Renal cortex interstitium (tissue), 11 donors: Measurements from ENCODE around the gene PALLD. TPM values are rescaled to one million over a fixed set of nuclear protein-coding genes. Genes with fewer than 3 reads are reported as not detected.

Experiments
- DNase-seq, 11 donors: peaks; one replicate each; pipeline ENCODE4 v3.0.0-alpha.2; 2013; ENCODE audit warnings: low read depth in 9 of 11, low spot score in 4 of 11; ENCODE audit errors: extremely low read depth in 1 of 11
- polyA plus RNA-seq, 3 donors: library from polyadenylated mRNA; unstranded; fragments of 120-200 nt; gene quantifications; one replicate each; pipeline ENCODE4 v1.2.1, GENCODE V29; 2013; ENCODE audit not compliant: insufficient read length in 3 of 3

Gene PALLD
- polyA plus RNA-seq, 3 donors: 182 to 194 (median 191) TPM

DNA sequence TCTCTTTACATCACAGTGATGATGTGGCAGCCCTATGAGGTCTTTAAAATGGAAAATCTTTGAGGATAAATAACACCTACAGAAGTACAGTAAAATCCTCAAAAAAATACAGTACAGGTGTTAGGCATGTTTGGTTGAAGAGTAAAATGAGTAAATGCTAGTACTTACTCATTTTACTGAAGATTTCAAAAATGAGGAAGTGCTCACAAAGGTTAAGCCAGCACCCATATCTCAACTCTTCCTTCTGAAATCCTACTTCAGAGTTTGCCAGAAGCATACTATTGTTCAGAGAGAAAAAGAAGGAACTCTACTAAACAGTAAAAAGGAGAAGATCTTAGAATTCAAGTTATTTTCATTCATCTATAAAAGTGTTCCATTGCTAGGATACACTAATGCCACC lies 382.3 kb downstream of the PALLD start:
- no peak for DNase-seq

DNA sequence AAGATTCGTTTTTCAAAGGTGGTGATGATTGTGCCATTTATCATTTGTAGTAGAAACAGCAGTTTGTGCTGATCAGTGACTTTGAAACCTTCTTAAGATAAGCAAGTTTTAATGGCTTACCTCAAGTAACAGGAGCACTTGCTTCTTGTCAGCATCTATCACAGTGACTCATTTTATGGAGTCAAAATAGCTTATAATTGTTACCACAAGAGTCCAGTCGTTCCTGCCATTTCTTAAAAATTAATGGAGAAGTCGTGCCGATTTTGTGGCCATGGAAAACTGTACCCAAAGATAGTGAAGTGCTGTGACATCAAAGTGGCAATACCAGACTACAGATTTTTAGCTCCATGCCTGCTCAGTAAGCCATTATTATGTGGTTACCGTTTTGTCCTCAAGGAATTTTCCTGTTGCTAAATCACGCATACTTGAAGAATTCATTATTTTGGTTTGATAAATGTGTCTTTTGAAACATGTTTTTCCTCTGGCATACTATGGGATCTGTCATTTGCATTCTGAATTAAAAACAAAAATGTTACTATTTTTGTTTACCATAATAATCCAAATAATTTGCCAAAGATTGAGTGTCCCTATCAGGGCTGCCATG lies 383.3 kb downstream of the PALLD start:
- no peak for DNase-seq

DNA sequence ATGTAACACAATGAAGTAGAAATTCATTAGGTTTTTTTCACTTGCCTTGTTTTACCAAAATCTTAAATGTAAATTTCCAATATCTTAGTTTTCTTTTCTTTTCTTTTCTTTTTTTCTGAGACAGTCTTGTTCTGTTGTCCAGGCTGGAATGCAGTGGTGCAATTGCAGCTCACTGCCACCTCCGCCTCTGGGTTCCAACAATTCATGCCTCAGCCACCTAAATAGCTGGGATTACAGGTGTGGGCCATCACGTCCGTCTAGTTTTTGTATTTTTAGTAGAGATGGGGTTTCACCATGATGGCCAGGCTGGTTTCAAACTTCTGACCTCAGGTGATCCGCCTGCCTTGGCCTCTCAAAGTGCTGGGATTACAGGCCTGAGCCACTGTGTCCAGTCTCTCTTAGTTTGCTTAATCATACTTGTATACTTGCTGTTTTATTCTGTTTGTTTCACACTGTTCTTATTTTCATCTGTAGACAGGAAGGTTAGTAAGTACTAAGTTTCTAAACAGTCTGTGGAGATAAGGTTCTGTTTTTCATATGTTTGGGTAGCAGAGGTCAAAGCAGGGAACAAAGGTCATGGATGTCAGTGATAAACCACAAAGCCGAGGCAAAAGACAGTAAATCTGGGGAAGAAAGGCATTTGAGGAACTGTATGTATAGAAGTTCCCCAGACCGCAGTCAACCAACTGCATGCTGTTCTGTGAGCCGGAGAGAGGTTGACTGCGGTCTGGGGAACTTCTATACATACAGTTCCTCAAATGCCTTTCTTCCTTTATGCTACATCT lies 384.2 kb downstream of the PALLD start:
- DNase-seq: no peak

DNA sequence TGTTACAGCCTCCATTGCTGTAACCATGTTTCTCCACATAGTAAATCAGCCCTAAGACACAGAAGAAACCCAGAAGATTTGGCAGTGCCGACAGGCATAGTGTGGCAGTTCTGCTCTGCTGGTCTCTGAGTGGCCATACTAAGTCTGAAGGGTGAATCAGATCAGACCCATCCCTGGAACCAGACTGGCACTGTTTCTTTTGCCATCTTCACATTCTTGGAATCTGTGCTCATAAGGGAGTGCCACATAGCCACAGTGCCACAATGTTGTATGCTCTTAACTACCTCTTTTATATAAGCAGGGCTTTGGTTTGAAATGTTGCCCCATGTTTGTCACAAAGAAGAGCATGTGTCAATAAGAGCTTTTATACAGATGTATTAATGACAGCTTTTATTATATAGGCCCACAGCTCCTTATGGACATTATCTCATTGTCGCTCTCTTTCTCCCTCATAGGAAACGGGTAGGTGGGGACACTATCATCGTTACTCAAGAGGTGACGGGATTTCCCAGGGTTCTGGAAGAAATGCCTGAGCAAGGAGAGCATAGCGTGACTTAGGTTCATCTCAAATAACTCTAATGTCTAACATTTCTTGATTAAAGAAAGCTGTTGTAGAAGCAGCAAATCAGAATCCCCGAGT lies 385.0 kb downstream of the PALLD start:
- no peak for DNase-seq

DNA sequence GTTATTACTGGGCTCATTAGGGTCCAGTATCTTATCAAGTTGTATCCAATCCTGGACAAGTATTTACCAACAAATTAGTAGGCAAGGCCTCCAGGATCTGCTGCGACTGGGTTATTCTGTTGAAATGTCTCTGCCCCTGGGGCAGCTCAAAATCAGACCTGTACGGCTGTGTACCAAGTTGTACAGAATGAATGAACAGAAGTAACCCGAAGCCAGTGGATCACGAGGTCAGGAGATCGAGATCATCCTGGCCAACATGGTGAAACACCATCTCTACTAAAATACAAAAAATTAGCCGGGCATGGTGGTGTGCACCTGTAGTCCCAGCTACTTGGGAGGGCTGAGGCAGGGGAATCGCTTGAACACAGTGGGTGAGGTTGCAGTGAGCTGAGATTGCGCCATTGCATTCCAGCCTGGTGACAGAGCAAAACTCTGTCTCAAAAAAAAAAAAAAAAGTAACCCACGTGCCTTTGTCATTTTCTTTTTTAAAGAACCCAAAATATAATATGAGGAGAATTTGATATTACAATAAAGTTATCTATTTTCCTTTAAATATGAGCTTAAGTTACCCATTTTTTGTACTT lies 385.9 kb downstream of the PALLD start:
- no peak for DNase-seq

DNA sequence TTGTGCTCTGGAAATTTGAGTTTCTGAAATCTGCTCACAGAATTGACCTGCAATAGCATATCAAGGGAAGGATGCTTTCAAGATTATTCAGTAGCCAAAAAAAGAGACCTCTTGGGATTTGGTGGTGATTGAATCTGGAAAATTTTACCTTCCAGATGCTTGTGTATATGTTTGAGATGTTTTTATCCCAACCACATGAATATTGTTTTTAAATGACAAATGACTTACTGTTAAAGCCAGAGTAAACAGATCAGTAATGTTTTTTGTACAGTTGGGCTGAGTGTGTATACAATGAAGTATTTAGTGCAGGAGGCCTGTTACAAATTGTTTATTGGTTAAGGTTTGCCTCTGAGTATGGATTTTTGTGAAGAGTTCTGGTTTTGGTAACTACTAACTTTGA lies 386.7 kb downstream of the PALLD start:
- DNase-seq: no peak

DNA sequence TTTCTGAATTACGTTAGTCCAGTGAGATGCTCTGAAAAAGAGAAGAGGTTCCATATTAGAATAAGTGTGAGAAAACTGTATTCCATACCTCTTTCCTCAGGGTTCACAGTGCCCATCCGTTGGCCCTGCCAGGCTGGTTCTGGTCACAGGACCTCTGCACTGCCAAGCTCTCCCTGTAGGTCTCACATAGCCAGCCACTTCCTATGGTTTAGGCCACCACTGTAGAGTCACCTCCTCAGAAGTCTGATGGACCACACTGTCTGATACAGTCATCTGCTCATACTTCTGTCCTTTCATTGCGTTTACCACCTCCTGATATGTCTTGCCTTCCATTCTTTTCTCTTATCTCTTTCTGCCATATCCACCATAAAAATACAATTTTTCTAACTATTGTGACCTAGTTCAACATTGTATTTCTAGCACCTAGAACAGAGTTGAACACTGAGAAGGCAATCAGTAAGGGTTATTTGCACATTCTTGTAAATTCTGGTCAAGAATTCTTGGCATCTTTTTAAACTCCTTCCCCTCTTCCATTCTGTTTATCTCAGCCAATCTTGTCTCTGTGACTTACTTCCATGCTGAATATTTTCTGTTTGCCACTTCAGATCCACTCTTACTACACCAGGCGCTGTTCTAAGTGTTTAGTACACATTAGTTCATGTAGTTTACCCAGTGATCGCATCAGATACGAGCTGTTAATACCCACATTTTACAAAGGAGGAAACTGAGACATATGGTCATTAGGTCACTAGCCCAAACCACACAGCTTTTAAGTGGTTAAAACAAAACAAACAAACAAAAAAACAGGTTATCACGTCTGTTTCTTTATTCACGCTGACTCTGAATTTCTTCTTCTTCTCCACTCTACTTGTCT lies 387.6 kb downstream of the PALLD start:
- no peak for DNase-seq

DNA sequence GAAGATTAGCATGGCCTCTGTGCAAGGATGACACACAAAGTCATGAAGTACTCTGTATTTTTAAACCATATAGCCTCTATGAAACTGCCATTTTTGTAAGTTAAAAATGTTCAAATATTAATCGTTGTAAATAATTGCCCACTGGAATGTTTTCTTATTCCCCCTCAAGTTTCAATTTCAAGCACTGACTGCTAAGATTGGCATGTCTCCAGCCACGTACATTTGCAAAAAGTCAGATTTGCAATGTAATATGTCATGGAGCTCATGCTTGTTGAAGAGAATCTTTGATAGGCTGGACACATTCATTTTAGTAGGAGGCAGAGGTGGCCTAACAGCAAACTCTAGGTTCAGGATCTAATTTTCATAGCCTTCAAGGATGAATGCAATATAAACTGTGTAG lies 388.5 kb downstream of the PALLD start:
- DNase-seq: no peak

DNA sequence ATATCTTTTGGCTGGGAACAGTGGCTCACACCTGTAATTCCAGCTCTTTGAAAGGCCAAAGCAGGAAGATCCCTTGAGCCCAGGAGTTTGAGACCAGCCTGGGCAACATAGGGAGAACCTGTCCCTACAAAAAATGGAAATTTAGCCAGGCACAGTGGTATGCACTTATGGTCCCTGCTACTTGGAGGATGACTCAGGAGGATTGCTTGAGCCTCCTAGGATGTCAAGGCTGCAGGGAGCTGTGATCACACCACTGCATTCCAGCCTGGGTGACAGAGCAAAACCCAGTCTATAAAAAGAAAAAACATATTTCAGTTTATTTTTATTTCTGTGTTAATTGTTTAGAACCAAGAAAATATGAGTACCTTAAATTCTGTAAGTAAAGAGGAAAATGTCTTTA lies 389.5 kb downstream of the PALLD start:
- no peak for DNase-seq

DNA sequence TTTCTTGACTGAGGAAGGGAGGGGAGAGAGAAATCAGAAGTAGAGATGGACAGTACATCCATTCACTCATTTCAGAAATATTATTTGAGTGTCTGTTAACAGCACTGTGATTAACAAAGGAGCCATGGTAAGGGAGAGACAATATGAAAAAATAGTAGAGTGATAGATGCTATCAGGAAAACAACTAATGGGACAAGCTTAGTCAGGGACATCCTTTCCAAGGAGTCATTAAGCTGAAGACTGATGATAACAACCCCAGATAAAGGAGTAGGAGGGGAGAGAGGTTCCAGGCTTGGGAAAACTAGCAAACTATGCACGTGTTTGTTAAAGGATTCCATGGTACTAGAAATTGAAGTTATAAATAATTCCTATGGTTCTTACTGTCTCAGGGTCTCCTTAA lies 391.0 kb downstream of the PALLD start:
- no peak for DNase-seq

DNA sequence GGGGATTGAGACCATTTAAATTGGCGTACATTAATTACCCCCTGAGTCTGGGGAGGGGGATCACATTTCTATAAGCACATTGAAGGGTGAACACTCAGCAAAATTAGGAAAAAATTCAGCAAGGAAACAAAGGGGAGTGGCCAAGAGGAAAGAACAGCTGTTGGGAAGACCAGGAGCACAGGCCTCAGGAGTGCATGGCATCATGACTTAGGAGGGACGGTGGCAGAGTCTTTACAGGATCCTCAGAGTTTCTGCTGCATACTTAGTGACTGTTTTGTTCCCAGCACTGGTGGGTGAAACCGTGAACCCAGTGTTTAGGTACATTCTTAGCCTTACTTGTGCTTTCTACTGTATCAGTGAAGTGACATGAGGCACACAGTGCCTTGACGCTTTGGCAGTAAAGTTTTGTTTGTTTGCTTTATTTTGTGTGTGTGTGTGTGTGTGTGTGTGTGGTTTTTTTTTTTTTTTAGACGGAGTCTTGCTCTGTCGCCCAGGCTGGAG lies 391.9 kb downstream of the PALLD start:
- no peak for DNase-seq

DNA sequence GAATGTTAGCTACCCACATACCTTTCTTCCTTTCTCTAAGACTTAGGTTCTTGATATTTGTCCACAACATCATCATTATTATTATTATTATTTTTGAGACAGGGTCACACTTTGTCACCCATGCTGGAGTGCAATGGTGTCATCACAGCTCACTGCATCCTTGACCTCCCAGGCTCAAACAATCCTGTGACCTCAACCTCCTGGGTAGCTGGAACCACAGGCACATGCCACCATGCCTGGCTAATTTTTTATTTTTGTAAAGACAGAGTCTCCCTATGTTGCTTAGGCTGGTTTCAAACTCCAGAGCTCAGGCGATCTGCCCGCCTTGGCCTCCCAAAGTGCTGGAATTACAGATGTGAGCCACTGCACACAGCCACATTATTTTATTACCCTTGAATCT lies 394.2 kb downstream of the PALLD start:
- DNase-seq: no peak

DNA sequence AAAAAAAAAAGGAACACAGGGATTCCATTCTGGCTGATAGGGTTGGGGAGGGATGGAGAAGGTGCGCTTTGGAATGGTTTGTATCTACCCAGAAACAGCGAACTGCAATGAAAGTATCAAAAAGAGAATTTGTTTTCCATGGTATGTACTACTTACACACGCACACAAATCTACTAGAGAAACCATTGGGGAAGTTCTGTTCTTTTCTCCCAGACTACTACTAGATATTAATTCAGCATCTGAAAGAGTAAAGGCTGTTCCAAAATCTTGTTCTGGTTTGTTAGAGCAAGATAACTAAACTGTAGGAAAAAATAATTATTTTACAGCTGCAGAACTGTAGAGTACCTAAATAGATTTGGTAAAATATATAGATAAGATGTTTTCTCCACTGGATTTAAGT lies 394.8 kb downstream of the PALLD start:
- DNase-seq: no peak

DNA sequence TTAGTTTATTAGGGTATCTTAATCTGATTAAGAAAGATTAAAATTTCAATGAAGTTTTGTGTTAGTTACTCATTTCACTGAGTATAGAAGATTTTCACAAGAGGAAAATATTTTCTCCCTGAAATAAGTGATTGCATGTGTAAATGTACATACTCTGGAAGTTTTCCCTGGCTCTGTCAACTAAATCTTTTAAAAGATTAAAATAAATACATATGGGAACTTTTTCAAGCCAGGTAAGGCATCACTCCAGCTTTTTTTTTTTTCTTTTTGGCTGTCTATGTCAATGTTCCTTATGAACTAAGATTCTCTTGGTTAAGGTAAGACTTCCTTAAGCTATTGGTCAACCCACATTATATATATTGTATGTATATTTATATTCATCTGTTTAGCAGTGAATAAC lies 395.6 kb downstream of the PALLD start:
- DNase-seq: no peak

DNA sequence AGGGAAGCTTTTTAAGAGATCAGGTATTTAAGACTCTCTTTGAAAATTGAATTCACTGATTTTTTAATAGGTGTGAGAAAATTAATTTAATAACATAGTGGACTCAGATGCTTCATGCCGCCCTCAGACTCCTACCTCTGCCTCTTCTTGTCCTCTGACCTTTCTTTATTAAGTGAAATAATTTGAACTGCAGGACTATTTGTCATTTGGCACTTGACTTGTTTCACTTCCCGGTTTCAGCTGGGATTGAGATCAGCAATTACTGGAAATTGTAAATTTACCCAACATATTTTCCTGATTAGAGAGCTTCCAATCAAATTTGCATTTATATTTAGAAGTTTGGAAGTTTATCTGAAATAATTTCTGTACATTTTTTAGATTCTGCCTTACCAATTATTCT lies 396.4 kb downstream of the PALLD start:
- no peak for DNase-seq

DNA sequence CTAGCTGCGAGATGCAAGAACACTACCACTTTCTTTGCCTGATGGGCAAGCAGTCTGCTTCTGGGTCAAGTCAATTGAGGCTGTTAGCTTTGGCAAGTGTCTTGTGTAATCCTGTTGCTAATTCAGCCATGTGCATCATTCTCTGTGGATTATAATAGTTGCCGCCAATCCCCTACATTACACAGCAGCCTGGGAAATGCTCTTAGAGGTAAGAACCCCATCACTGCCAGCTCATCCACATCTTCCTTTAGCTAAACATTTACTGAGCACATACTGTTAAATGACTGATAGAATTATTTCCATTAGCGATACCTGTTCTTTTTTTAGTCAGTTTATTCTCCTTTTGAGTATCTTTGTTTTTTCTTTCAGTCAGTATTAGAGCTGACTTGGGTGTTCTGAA lies 397.0 kb downstream of the PALLD start:
- no peak for DNase-seq

DNA sequence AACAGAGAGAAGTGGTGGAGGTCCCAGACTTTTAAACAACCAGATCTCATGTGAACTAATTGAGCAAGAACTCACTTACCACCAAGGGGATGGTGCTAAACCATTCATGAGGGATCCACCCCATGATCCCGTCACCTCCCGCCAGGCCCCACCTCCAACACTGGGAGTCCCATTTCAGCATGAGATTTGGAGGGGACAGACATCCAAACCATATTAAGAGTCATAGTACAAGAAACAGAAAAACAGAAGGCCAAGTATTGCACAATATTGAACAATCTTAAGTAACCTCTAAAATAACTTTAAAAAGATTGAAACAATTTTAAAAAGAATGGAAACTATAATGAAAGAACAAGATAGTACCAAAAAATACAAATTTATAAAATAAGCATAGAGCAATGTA lies 403.2 kb downstream of the PALLD start:
- DNase-seq: no peak

DNA sequence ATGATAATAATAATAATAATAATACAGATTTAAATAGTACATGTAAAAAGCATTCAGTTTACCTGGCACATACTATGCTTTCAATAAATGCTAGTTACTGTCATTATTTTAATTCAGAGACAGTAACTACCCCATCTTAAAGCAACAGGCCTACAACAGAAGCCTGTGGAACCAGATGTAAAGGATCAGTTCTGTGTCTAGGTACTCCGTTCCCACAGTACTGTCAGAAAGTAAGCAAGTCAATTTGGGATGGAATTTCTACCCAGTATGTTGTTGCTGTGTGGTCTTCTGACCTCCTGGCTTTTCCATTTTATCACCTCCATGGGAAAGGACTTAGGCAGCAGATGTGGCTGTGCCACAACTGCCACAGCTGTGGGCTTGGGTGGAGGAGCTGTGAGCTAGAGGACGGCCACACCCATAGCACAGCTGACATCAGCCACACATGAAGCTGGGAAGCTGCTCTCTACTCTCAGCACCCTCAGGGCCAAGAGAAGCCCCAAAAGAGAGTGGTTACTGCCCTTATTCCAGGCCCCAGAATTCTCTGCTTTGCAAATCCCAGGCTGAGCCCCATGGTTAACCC lies 410.4 kb downstream of the PALLD start:
- DNase-seq: no peak

DNA sequence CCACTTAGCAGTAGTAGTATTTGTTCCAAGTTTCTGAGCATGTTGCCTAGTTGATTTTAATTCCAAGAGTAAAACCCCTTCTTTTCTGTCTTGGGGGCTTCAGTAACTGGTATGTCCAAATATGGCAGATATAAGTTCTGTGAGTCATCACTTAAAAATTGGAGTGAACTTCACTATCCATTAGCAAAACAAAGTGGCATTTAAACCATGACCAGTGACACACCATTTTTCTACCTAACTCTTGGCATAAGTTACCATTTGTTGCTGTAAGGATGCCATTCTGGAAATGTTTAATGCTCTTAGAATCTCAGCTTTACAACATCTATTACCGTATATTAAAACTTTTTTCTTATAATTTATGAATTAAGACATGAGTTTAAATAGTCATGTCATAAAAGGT lies 411.2 kb downstream of the PALLD start:
- no peak for DNase-seq
